ENCODE data around the gene SPATA20.
A peak's percentile ranks its signal among the peaks of the same experiment; 100 is the strongest.

The SPATA20 gene

GRCh38 chr17:50547035-50547735, at the start of gene SPATA20:
Gene SPATA20, plus strand, starts transcription at chr17:50547174. Its CDS starts 35 bp downstream, at chr17:50547209.
- peak; percentile 92 for DNase-seq (ENCODE audit: low read depth)

- DNase-seq (ENCODE audit: low read depth), result no peak
Observed at GRCh38 chr17:50498021-50498874, 48.7 kb upstream of the SPATA20 start.

DNA sequence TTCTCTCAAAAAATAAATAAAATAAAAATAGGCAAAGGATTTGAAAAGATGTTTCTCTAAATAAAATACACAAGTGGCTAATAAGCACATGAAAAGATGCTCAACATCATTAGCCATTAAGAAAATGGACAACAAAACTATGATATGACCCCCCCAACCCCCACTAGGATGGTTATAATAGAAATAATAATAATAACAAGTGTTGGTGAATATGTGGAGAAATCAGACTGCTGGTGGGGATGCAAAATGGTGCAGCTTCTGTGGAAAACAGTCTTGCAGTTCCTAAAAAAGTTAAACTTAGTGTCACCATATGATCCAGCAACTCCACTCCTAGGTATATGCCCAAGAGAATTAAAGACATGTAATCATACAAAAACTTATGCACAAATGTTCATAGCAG, 47.7 kb upstream of the SPATA20 start:
- DNase-seq (ENCODE audit: low read depth), result no peak

DNA sequence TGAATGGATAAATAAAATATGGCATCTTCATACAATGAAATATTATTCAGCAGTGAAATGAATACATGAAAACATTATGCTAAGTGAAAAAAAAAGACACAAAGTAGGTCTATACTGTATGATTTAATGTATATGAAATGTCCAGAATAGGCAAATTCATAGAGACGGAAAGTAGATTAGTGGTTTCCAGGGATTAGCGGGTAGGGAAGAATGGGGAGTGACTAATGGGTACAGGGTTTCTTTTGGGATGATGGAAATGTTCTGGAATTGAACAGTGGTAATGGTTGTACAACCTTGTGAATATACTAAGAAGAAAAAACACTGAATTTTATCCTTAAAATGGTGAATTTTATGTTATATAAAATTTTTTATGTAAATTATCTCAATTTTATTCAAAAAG, 47.3 kb upstream of the SPATA20 start:
- DNase-seq (ENCODE audit: low read depth), result no peak

DNA sequence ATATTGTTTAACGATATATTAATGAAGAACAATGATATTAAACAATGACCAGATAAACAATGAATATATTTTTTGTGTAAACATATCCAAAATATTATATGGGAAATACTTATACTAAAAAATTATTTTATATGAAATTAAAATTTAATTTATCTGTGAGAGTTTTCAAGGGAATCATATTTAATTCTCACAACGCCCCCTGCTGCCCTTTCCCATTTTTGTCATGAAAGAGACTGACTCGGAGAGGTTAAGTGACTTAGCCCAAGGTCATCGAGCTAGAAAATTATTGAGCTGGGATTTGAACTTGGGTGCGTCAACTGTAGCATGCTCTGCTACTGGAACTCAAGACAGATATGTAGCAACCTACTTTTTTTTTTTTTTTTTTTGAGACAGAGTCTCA, 45.9 kb upstream of the SPATA20 start:
- peak; percentile 30 for DNase-seq (ENCODE audit: low read depth)

DNA sequence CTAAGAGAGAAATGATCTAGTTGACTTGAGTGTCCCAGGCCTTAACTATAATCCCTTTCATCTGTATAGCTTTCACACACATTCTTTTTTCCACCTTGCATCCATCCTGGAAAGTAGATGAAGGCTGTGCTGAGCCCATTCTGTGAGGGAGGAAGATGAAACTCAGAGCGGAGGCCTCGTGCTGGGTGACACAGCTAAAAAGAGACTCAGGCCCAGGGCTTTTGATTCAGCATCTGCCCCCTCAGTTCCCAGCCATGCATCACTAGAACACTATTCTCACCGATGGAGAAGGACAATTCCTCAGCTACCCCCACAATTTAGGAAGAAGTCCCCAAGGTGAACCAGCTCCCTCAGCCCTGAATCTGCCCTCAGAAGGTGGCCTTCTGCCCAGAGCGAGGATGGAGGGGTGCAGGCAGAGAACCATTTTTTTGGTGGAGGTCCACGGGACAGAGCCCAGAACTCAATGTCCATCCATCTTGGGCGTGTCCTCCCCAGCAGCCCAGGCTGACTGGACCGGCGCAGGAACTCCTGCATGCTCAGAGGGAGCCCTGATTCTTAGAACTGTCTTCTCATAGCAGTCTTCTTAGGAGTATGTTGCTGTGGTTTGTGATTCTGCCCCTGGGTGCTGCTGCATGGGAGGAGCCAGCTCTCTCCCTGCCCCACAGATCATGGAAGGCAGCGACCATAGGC, 44.5 kb upstream of the SPATA20 start:
- DNase-seq (ENCODE audit: low read depth), result no peak

- no peak for DNase-seq (ENCODE audit: low read depth)
Observed at GRCh38 chr17:50505591-50506130, 41.3 kb upstream of the SPATA20 start.

GRCh38 chr17:50506298-50506697, 40.7 kb upstream of the SPATA20 start:
- DNase-seq (ENCODE audit: low read depth), result no peak

GRCh38 chr17:50507871-50508572, 39.0 kb upstream of the SPATA20 start, which contains the start of gene MYCBPAP:
Gene MYCBPAP, plus strand, starts transcription at chr17:50508439. Its CDS starts 236 bp downstream, at chr17:50508675.
- DNase-seq (ENCODE audit: low read depth), result peak; percentile 74

DNA sequence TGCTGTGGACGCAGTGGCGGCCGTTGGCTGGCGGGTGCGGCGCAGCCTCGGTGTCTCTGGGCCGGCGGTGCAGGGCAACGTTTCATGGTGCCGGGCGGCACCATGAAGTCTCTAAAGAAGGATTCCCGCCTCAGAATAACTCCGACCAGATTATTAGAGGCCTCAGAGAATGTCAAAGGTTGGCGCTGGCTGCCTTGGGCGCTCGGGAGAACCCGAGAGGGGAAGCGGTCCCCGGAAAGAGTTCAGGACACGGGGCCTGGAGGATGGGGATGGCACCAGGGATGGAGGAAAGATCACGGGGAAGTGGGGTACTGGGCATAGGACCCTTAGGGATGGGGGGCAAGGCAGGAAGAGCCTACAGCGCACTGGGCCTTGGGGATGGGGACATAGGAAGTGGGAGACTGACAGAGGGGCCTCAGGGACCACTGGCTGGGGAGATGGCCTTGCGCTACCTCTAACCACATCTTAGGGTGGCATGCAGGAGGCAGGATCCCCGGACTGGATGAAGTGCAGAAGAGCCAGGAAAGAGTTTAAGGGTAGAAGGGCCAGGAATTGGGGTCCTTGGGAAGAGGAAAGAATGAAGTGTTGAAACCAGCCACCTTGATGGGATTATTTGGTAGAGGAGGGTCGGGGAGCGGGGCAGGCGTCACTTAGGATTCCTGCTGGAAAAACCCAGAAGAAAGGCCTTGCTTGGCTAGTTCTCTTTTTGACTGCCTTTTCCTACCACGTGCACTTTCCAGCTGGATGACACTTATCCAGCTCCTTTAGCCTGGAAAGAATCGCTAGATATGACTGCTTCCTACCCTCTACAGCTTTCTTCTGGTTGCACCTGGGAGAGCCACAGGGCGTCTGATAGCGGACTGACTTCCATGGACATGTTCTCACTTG, 38.2 kb upstream of the SPATA20 start:
- no peak for DNase-seq (ENCODE audit: low read depth)

DNA sequence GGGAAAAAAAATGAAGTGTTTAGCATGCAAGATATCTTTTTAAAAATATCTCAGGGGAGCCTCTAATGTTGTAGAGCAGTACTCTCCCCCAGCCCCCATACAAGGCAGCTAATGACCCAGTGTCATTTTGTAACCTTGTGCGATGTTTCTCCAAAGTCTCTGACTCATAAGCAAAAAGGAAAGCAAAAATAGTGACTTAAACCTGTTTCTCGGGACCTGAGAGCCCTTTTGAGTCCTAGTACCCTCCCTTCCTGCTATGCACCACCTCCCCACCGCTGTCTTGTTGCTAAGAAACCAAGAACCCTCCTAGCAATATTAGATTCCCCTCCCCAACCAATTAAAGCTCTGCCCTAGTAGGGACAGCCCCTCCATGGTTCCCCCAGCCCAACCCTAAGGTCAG, 35.9 kb upstream of the SPATA20 start:
- DNase-seq (ENCODE audit: low read depth), result peak; percentile 41

GRCh38 chr17:50513495-50513894, 33.5 kb upstream of the SPATA20 start:
- no peak for DNase-seq (ENCODE audit: low read depth)

DNA sequence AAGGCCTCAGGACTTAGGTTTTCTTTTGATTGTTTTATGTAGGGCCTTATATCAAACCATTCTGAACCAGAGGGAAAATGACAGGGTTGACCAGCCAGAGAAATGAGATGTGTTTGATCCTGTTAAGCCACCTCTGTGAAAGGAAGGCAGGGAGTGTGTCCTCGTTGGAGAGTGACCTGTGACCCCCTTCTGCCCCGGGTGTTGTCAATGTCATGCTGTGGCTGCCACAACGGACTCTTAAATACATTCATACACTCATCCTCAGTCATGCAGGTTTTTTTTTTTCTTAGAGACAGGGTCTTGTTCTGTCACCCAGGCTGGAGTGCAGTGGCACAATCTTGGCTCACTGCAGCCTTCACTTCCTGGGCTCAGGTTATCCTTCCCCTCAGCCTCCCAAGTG, 32.6 kb upstream of the SPATA20 start:
- DNase-seq (ENCODE audit: low read depth), result no peak

- DNase-seq (ENCODE audit: low read depth), result peak; percentile 70
Observed at GRCh38 chr17:50514936-50515702, 31.9 kb upstream of the SPATA20 start.

GRCh38 chr17:50517011-50517410, 30.0 kb upstream of the SPATA20 start:
- no peak for DNase-seq (ENCODE audit: low read depth)

DNA sequence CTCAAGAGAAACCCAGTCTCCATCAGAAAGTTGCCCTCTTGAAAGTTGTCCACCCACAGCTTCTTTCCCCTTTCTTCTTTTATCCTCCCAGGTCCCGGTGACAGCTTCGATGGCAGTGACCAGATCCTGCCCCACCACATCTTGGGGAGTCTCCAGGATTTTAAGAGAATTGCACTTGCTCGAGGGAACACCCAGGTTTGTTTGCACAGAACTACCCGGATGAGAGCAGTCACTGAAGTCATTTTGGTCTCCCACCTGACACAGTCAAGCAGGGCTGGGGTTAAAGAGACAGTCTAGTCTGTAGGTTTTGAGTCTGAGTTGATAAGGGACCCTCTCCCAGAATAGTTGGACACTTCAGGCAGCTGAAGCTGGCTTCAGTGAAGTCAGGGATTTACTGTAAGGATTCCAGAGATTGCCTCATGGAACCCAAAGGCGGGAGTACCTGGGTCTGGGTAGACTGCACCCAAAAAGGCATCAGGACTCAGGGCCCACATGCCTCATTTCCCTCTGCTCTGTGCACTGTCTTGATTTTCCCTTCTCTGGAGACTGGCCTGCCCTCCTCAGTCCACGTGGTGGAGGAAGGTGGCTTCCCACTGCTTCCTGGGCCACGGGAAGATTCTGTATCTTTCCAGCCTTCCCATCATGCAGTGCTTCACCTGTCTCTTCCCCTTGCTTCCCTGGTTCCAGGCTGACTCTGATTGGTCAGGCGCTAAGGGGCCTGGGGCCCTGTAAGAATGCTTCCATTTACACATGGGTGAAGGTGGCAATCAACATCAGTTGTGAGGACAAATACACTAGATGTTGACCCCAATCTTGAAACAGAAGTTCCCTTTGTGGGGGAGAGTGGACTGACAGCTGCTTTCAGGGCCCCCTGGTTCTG, 29.2 kb upstream of the SPATA20 start:
- DNase-seq (ENCODE audit: low read depth), result no peak

DNA sequence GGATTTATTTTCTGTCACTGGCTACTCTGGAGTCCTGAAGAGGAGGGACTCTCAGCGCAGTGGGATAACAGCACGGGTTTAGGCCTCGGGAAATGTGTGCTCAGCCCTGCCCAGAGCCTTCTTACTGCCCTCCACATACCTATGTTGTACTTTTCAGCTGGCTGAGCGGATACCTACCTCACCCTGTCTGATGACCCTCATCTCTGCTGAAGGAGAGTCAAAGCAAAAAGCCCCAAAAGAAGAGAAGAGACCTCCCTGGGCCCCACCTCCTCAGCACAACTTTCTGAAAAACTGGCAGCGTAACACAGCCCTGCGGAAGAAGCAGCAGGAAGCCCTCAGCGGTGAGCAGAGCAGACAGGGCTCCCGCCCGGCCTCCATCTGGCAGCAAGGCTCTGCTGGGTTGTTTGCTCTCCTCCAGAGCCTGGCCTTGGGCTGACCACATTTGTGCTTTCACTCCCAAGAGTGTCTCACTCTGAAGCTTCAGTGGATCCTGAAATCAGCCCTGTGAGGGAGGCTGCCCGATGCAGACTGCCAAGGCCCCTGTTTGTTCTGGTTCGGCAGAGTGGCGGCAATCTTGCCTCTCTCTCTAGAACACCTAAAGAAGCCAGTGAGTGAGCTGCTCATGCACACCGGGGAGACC, 28.5 kb upstream of the SPATA20 start:
- no peak for DNase-seq (ENCODE audit: low read depth)

GRCh38 chr17:50519141-50519834, 27.7 kb upstream of the SPATA20 start:
- no peak for DNase-seq (ENCODE audit: low read depth)

Measured in EH (cell line).